GM23338 (cell line): Measurements from ENCODE around the gene SLC20A1. TPM values are rescaled to one million over a fixed set of nuclear protein-coding genes. Genes with fewer than 3 reads are reported as not detected.

Experiments used
- ATAC-seq: fragments of 200-7000 bp; cut with Tn5 transposase; 3 replicates; pipeline ENCODE4 v1.9.1; 2020
- DNase-seq: peaks from one replicate; pipeline ENCODE4 v3.0.0-alpha.2; 2015; ENCODE audit warnings: low spot score
- H2AFZ ChIP-seq: fragments of 200-600 bp; sonication (generic); 2 replicates; pipeline ENCODE4 v1.8.0; 2016; ENCODE audit warnings: antibody characterized with exemption, mild to moderate bottlenecking, moderate library complexity
- H3F3A ChIP-seq: fragments of 200-600 bp; sonication (generic); replicated peaks from 2 replicates; pipeline ENCODE4 v1.8.0; 2017; ENCODE audit warnings: antibody characterized with exemption, mixed run types, low read depth
- H3K27ac ChIP-seq: fragments of 200-600 bp; sonication (generic); 2 replicates; pipeline ENCODE4 v1.6.1; 2016; ENCODE audit warnings: low read depth
- H3K27me3 ChIP-seq: fragments of 200-600 bp; sonication (generic); 2 replicates; pipeline ENCODE4 v1.8.0; 2016; ENCODE audit warnings: mild to moderate bottlenecking, mixed run types, moderate library complexity; ENCODE audit not compliant: insufficient read depth
- H3K36me3 ChIP-seq: fragments of 200-600 bp; sonication (generic); 2 replicates; pipeline ENCODE4 v1.8.0; 2016; ENCODE audit warnings: mild to moderate bottlenecking; ENCODE audit not compliant: insufficient read depth
- H3K4me1 ChIP-seq: fragments of 200-600 bp; sonication (generic); 2 replicates; pipeline ENCODE4 v1.8.0; 2016; ENCODE audit warnings: mild to moderate bottlenecking, moderate library complexity; ENCODE audit not compliant: insufficient read depth
- H3K4me2 ChIP-seq: fragments of 200-600 bp; sonication (generic); 2 replicates; pipeline ENCODE4 v1.7.1; 2017; ENCODE audit warnings: mixed run types
- H3K4me3 ChIP-seq: fragments of 200-600 bp; sonication (generic); 2 replicates; pipeline ENCODE4 v1.6.1; 2016; ENCODE audit warnings: mixed run types
- H3K79me2 ChIP-seq: fragments of 200-600 bp; sonication (generic); replicated peaks from 2 replicates; pipeline ENCODE4 v1.8.0; 2017; ENCODE audit warnings: mild to moderate bottlenecking; ENCODE audit not compliant: insufficient read depth
- H3K9me2 ChIP-seq: fragments of 200-600 bp; sonication (generic); 2 replicates; pipeline ENCODE4 v1.8.0; 2017; ENCODE audit not compliant: insufficient read depth
- H4K20me1 ChIP-seq: fragments of 200-600 bp; sonication (generic); replicated peaks from 2 replicates; pipeline ENCODE4 v1.8.0; 2017; ENCODE audit warnings: mild to moderate bottlenecking; ENCODE audit not compliant: insufficient read depth
- H3K27ac Mint-ChIP-seq: 2 replicates; pipeline ENCODE4 v1.8.0; 2020; ENCODE audit warnings: inconsistent platforms, mild to moderate bottlenecking, moderate library complexity, mixed read lengths
- H3K27me3 Mint-ChIP-seq: 3 replicates; pipeline ENCODE4 v1.8.0; 2022; ENCODE audit warnings: low read depth, mild to moderate bottlenecking, moderate library complexity, mixed read lengths, inconsistent platforms; ENCODE audit not compliant: insufficient read depth, poor library complexity
- H3K36me3 Mint-ChIP-seq: 3 replicates; pipeline ENCODE4 v1.8.0; 2021; ENCODE audit warnings: low read depth, mild to moderate bottlenecking, inconsistent platforms, moderate library complexity, mixed read lengths
- H3K4me1 Mint-ChIP-seq: 3 replicates; pipeline ENCODE4 v1.8.0; 2020; ENCODE audit warnings: mild to moderate bottlenecking, inconsistent platforms, mixed read lengths
- H3K4me3 Mint-ChIP-seq: 3 replicates; pipeline ENCODE4 v1.8.0; 2021; ENCODE audit warnings: moderate library complexity, mild to moderate bottlenecking, inconsistent platforms, mixed read lengths
- H3K9me3 Mint-ChIP-seq: 3 replicates; pipeline ENCODE4 v1.8.0; 2020; ENCODE audit warnings: moderate library complexity, mild to moderate bottlenecking, inconsistent platforms, mixed read lengths
- CREB1 ChIP-seq: fragments of 250-450 bp; sonication (Bioruptor Pico); IDR thresholded peaks from 2 replicates; pipeline ENCODE4 v1.5.0; 2020; ENCODE audit warnings: low read depth, mild to moderate bottlenecking, moderate library complexity
- CTCF ChIP-seq, 2 experiments: fragments of 200-600 bp in 1 of 2; sonication (generic) in 1 of 2; conservative IDR thresholded peaks; 2 replicates each; pipeline versions ENCODE4 v1.5.1 to v1.6.1; 2016 to 2017; ENCODE audit warnings: antibody characterized with exemption in 2 of 2, low read depth in 2 of 2, mild to moderate bottlenecking in 2 of 2, moderate library complexity in 1 of 2
- ETS1 ChIP-seq: IDR thresholded peaks from 2 replicates; pipeline ENCODE4 v1.6.1; 2016; ENCODE audit warnings: antibody characterized with exemption
- EZH2 ChIP-seq: fragments of 200-600 bp; sonication (generic); IDR thresholded peaks from one replicate; pipeline ENCODE4 v1.8.0; 2017; ENCODE audit warnings: antibody characterized with exemption, mild to moderate bottlenecking, low read depth; ENCODE audit not compliant: unreplicated experiment
- EZH2phosphoT487 ChIP-seq: fragments of 200-600 bp; sonication (generic); IDR thresholded peaks from one replicate; pipeline ENCODE4 v1.8.1; 2018; ENCODE audit warnings: antibody characterized with exemption; ENCODE audit not compliant: unreplicated experiment
- JUNB ChIP-seq: IDR thresholded peaks from one replicate; pipeline ENCODE4 v1.6.1; 2016; ENCODE audit warnings: antibody characterized with exemption; ENCODE audit not compliant: unreplicated experiment
- NANOG ChIP-seq: IDR thresholded peaks from 2 replicates; pipeline ENCODE4 v1.6.1; 2016; ENCODE audit warnings: antibody characterized with exemption, borderline replicate concordance
- POLR2AphosphoS5 ChIP-seq: IDR thresholded peaks from 2 replicates; pipeline ENCODE4 v1.6.1; 2016; ENCODE audit warnings: antibody characterized with exemption, low read depth
- REST ChIP-seq: IDR thresholded peaks from one replicate; pipeline ENCODE4 v1.6.1; 2018; ENCODE audit warnings: antibody characterized with exemption; ENCODE audit not compliant: unreplicated experiment
- STAT1 ChIP-seq: IDR thresholded peaks from one replicate; pipeline ENCODE4 v1.6.1; 2016; ENCODE audit warnings: antibody characterized with exemption; ENCODE audit not compliant: unreplicated experiment
- ZNF114 ChIP-seq: fragments of 250-450 bp; sonication (Bioruptor Pico); IDR thresholded peaks from 2 replicates; pipeline ENCODE4 v1.5.0; 2020; ENCODE audit warnings: mild to moderate bottlenecking, moderate library complexity
- ZNF331 ChIP-seq: fragments of 250-450 bp; sonication (Bioruptor Pico); IDR thresholded peaks from 2 replicates; pipeline ENCODE4 v1.5.0; 2020; ENCODE audit warnings: low read depth, mild to moderate bottlenecking, moderate library complexity
- ZNF462 ChIP-seq: fragments of 250-450 bp; sonication (Bioruptor Pico); IDR thresholded peaks from 2 replicates; pipeline ENCODE4 v1.5.0; 2020; ENCODE audit warnings: mild to moderate bottlenecking, moderate library complexity
- polyA plus RNA-seq: library from polyadenylated mRNA; unstranded; fragments of >200 nt; fragmentation: Nextera tagmentation; extraction: Ambion mirVana; gene quantifications from 2 replicates; pipeline ENCODE4 v1.2.1, GENCODE V29; 2016
- total RNA-seq: library from RNA; depleted of rRNA; stranded (reverse); fragments of >200 nt; shearing (Covaris generic); gene quantifications from 2 replicates; pipeline ENCODE4 v1.2.3, GENCODE V29; 2014

SLC20A1 gene
- total and polyA plus RNA-seq, 2 experiments from 2014 or later = 52.9 to 84.3 TPM

- Histone ChIP-seq H3K36me3 (no peaks in the 10 kb centered on the region), H3K79me2 (no peaks in the 10 kb centered on the region), H3K27me3 (no peaks in the 10 kb centered on the region), H4K20me1 (no peaks in the 10 kb centered on the region), H3K9me2 (no peaks in the 10 kb centered on the region), H2AFZ (no peak overlapping the region), H3K4me1 (no peaks in the 10 kb centered on the region; the same call in 1 of the 2 replicates), H3K4me2 (no peak overlapping the region), H3F3A (no peaks in the 10 kb centered on the region), H3K27ac (no peak overlapping the region), H3K4me3 (no peak overlapping the region)
- peaks cover 14% of the 10 kb centered on the region for H3K4me1 Mint-ChIP-seq
- DNase-seq (no peak), ATAC-seq (no peak)
- H3K27me3 Mint-ChIP-seq = peaks cover 10% of the 10 kb centered on the region
- no peaks in the 10 kb centered on the region for H3K36me3 Mint-ChIP-seq
- H3K4me3 Mint-ChIP-seq = no peak overlapping the region
- TF ChIP-seq ZNF331 (CRISPR knock-in tag) = no peak
- TF ChIP-seq CTCF (conservative IDR thresholded peaks at IDR 0.05; ENCODE audit: low read depth in 2 of 2) = no peak
- TF ChIP-seq JUNB = no peak
- TF ChIP-seq ETS1 = no peak
- TF ChIP-seq CREB1 = no peak
- no peak for TF ChIP-seq STAT1
- TF ChIP-seq ZNF462 (CRISPR knock-in tag) = no peak
- no peak for TF ChIP-seq ZNF114
- no peak for TF ChIP-seq NANOG
- TF ChIP-seq EZH2phosphoT487 = no peak
- no peak for TF ChIP-seq POLR2AphosphoS5
- TF ChIP-seq REST = no peak
- no peak for TF ChIP-seq EZH2
- H3K9me3 Mint-ChIP-seq = no peaks in the 10 kb centered on the region
- no peak overlapping the region for H3K27ac Mint-ChIP-seq
Observed at GRCh38 chr2:112623913-112624777, 21.6 kb upstream of the SLC20A1 start.
